ENCODE measurements around the gene TSHZ2.

TSHZ2 gene

DNA sequence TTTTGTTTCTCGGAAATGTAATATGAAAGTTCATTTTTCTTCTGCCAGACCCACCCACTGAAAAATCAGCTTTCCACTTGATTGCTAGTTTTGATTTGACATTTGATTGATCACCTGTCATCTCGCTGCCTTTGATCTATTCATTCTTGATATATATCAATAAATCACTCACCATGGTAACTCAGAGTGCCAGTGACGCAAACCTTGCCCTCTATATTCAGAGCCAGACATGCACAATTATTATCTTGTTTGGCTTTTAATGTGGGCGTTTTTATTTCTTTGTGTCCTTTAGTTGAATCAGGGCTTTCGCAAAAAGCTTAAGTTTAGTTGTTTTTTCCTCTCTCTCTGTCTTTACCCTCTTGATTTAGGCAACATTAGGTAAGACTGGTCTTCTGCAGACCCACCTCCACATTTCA, 2.0 kb downstream of the TSHZ2 start:
- DNase-seq (ENCODE audit: extremely low read depth, low read depth): no peak
- TF ChIP-seq, protein P1, sequence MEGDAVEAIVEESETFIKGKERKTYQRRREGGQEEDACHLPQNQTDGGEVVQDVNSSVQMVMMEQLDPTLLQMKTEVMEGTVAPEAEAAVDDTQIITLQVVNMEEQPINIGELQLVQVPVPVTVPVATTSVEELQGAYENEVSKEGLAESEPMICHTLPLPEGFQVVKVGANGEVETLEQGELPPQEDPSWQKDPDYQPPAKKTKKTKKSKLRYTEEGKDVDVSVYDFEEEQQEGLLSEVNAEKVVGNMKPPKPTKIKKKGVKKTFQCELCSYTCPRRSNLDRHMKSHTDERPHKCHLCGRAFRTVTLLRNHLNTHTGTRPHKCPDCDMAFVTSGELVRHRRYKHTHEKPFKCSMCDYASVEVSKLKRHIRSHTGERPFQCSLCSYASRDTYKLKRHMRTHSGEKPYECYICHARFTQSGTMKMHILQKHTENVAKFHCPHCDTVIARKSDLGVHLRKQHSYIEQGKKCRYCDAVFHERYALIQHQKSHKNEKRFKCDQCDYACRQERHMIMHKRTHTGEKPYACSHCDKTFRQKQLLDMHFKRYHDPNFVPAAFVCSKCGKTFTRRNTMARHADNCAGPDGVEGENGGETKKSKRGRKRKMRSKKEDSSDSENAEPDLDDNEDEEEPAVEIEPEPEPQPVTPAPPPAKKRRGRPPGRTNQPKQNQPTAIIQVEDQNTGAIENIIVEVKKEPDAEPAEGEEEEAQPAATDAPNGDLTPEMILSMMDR (IDR thresholded peaks at IDR 0.05; ENCODE audit: low read depth, low read length, missing control alignments): no peak
- H3K4me3 ChIP-seq (replicated peaks; ENCODE audit: low read depth, low read length): no peak overlapping the region

DNA sequence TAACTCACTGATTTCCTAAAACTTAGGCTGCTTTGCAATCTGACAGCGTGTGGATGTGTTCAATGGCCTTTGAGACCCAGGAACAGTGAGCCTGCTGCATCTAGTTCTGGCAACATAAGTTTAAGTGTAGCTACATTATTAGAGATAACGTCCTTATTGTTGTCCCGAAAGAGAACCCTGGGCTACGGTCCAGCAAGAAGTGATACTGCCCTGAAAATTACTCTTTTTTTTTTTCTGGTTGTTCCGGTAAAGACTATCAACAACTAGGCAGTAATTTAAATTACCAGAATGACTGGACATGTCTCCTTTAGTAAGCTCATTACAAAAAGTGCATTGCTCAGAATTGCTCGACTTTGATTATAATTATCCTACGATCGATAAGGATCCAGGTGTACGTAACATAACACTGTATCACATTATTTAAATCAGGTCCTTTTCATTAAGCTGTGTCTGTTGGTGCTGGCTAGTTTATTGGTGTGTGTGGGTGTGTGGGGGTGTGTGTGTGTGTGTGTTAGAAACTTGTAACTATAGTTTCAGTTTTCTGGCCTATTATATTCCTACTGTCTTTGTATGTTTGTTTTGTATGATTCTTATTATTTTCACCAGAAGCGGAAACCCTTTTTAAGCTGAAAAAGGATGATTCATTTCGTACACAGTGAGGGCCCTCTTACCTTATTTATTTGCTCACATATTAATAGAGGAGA, 3.0 kb downstream of the TSHZ2 start:
- TF ChIP-seq, protein P1 (IDR thresholded peaks at IDR 0.05; ENCODE audit: low read depth, low read length, missing control alignments): no peak
- DNase-seq (ENCODE audit: extremely low read depth, low read depth): no peak
- no peak overlapping the region for H3K4me3 ChIP-seq (replicated peaks; ENCODE audit: low read depth, low read length)

DNA sequence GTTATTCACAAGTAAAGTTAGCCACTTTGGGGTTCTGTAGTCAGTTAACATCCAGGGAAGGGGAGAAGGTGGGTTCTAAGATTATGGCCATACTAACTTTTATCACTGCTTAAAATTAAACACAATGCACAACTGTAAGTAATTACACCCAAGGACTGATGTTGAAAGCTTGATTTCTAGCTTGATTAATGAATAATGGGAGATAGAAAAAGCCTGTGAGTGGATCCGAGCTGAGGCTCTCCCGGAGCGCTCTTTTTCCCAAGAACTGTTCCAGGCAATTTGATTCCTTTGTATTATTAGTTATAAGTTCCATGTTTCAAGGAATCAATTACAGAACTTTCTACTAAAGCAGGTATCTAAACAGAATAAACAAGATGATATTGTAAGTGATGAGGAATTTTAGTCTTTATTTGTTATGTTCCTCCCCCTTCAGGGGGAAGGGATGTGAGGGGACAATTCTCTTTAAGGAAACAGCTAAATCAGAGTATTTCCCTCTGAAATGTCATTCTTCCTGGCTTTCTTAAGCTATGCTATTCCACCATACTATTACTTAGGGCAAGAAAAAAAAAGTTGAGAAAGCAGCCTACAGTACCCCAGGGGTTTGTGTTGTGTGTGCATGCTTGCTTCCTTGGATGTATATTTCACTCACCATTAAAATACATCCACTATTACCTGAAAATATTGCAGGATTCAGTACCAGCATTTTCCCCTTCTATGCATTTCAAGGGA, 3.8 kb downstream of the TSHZ2 start:
- no peak overlapping the region for H3K4me3 ChIP-seq (replicated peaks; ENCODE audit: low read depth, low read length)
- TF ChIP-seq, protein P1 (IDR thresholded peaks at IDR 0.05; ENCODE audit: low read depth, low read length, missing control alignments): no peak
- no peak for DNase-seq (ENCODE audit: extremely low read depth, low read depth)

DNA sequence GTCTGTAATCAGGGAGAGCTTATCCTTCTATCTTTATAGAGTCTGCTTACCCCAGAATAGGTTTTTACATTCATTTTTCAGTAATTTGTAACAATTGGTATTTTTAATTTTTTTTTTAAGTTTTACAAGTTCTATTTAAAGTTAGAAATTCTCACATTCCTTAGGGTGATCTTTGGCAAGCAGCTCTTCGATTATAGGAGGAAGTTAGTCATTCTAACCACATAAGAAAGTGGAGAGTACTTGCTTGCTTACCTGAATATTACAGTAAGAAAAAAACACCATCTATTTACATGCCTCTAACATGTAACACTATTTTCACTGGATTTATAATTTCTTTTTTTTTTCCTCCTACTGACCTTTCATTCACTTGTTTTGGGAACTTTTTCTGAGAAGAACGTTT, 6.7 kb downstream of the TSHZ2 start:
- no peak for DNase-seq (ENCODE audit: extremely low read depth, low read depth)
- TF ChIP-seq, protein P1 (IDR thresholded peaks at IDR 0.05; ENCODE audit: low read depth, low read length, missing control alignments): no peak
- no peak overlapping the region for H3K4me3 ChIP-seq (replicated peaks; ENCODE audit: low read depth, low read length)

DNA sequence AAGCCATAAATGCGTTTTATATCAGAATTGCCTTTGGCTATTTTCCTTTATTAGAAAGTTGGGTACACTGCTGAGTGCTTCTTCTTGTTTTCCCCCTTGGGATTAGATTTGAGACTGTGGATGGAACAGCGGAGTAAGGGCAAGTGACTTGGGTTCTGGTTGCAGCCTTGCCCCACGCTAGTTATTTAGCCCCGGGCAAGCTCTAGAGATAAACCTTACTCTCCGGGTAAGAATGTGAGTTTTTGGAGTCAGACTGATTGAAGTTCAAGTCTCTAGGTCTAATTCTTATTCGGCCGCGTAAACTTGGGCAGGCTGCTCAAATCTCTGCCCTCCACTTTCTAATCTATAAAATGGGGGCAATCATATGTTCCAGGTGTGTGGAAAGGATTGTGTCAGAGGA, 8.9 kb downstream of the TSHZ2 start:
- DNase-seq (ENCODE audit: extremely low read depth, low read depth): no peak
- no peak overlapping the region for H3K4me3 ChIP-seq (replicated peaks; ENCODE audit: low read depth, low read length)
- TF ChIP-seq, protein P1 (IDR thresholded peaks at IDR 0.05; ENCODE audit: low read depth, low read length, missing control alignments): no peak

DNA sequence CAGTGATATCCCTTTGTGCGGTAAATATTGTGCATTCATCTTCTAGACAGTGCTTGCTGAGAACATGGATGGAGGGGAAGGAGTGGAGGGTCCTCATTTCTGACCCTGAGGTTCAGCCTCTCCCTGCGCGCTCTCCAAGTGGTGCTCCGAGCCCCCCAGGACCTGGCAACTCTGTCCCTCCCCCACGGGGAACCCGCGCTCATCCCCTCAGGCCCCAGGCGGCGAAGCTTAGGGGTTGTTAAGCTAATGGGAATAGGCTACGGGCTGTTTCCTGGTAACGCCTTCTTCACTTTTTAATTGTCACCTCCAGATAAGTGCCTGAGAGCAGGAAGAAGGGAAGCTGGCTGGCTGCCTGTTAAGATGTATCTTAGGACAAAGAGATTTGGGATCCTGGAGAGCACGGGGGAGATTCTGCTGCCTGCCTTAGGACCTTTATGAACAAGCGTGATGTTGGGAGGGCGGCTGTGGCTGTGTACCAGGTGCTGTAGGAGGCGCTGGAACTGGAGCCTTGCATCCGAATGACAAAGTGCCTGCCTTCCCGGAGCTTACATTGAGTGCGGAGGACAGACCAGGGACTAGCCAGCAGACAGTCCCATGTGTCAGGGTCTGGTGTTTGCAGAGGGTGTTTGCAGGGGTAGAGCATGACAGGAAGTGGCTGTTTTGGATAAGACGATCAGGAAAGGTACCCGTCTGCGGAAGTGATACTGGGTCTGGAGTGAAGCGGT, 11.7 kb downstream of the TSHZ2 start:
- H3K4me3 ChIP-seq (replicated peaks; ENCODE audit: low read depth, low read length): no peak overlapping the region
- no peak for DNase-seq (ENCODE audit: extremely low read depth, low read depth)
- TF ChIP-seq, protein P1 (IDR thresholded peaks at IDR 0.05; ENCODE audit: low read depth, low read length, missing control alignments): no peak
